Measurements from ENCODE around the gene C11orf16.

DNA sequence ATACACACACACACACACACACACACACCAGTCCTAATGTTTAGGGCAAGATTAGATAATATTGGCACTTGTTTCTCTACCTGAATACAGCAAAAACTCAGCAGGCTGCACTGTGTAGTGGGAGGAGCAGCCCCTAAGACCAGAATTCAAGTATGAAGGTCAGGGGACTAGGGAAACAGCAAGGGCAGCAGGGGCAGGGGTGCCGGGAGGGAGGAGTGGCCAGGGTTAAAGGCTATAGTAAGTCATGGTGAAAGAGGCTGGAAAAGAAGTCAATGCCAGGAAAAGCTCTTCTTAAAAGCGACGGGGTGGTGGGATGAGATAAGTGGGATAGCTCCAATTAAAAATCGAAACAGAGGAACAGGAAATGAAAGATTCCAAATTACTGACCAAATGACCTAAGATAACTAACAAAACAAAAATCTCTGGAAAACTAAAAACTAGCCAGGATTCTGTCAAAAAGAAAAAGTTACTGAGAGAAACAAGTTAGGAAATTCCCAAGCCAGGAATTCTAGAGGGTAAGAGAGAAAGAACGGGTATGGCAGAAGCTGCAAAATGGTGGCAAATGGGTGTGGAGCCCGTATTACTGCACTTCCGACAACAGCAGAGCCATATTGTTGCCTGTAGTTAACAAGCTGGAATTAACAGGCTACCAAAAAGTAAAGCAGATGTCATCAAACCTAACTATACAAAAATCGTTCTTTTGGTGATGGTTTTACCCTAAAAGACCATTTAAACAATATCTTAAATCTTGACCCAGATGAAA is 8.8 kb upstream of the C11orf16 start:
- TF ChIP-seq POLR2A (IDR thresholded peaks at IDR 0.05; ENCODE audit: low read length) (no peak), CTCF (IDR thresholded peaks at IDR 0.05) (no peak), MAFK (IDR thresholded peaks at IDR 0.05; ENCODE audit: partially characterized antibody) (no peak), USF2 (IDR thresholded peaks at IDR 0.05) (no peak), KDM1A (IDR thresholded peaks at IDR 0.05; ENCODE audit: low read depth) (no peak), ESRRA (IDR thresholded peaks at IDR 0.05; ENCODE audit: borderline replicate concordance, low read length) (no peak), REST (IDR thresholded peaks at IDR 0.05) (no peak), RAD21 (conservative IDR thresholded peaks at IDR 0.05 in 1 of 2, IDR thresholded peaks at IDR 0.05 in 1 of 2) (no peak)

Measured in A549 (cell line).